CD4-positive, alpha-beta T cell treated with Interleukin-1 beta for 1 hour (primary cell): ENCODE results near the gene USP12.
A peak's percentile ranks its signal among the peaks of the same experiment; 100 is the strongest.
"Not testable (repeated sequence)": the region's sequence is repeated elsewhere in the genome, so short reads cannot be mapped to it uniquely, and the experiment has no call there.

Source experiments
- DNase-seq, 2 donors: peaks; one replicate each; pipeline ENCODE4 v3.0.0-alpha.2; 2020 to 2022

USP12 gene

DNA sequence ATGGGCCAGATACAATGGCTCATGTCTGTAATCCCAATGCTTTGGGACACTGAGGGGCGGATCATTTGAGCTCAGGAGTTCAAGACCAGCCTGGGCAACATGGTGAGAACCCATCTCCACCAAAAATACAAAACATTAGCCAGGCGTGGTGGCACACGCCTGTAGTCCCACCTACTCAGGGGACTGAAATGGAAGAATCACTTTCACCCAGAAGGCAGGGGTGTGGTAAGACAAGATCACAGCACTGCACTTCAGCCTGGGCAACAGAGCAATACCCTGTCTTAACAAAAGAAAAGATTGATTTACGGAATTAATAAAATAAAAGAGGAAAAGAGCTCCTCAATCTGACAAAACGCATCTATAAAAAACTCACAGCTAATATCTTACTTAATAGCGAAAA lies 22.7 kb downstream of the USP12 start:
- DNase-seq: no peak

DNA sequence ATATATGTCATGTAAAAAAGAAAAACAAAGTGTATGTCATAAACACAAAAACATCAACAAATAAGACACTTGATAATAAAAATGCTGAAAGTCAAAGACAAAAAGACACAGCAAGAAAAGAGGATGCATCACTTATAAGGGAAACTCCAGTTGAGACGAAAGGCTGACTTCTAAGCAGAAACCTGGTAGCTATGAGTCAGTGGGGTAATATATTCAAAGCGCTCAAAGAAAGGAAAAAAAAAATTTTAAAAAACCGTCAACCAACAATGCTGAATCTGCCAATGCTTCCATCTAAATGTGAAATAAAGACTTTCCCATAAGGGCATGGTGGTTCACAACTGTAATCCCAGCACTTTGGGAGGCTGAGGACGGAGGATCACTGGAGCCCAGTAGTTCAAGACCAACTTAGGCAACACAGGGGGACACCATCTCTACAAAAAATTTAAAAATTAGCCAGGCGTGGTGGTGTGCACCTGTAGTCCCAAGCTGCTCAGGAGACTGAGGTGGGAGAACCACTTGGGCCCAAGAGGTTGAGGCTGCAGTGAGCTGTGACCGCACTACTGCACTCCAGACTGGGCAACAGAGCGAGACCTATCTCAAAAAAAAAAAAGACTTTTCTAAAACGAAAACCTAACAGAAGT lies 24.0 kb downstream of the USP12 start:
- DNase-seq: peak; percentile 25 to 28

DNA sequence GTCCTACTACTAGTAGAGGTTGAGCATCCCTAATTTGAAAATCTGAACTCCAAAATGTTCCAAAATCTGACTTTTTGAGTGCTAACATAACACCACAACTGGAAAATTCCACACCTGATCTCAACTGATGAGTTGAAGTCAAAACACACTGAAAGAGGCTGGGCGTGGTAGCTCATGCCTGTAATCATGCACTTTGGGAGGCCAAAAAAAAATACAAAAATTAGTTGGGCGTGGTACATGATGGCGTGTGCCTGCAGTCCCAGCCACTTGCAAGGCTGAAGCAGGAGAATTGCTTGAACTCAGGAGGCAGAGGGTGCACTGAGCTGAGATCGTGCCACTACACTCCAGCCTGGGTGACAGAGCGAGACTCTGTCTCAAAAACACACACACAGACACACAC lies 29.9 kb downstream of the USP12 start:
- no peak for DNase-seq

DNA sequence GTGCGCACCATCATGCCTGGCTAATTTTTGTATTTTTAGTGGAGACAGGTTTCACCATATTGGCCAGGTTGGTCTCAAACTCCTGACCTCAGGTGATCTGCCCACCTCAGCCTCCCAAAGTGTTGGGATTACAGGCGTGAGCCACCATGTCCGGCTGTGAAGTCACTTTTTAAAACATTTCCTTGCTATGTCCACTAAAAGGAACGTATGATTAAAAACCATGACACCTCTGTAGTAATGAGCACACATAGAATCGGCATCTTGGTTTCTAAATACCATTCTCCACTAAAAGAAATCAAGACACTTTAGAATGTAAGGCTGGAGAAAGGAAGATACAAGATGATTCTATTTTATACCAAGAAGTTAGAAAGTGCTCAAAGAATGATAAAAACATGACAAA lies 30.5 kb downstream of the USP12 start:
- not testable (repeated sequence) for DNase-seq

DNA sequence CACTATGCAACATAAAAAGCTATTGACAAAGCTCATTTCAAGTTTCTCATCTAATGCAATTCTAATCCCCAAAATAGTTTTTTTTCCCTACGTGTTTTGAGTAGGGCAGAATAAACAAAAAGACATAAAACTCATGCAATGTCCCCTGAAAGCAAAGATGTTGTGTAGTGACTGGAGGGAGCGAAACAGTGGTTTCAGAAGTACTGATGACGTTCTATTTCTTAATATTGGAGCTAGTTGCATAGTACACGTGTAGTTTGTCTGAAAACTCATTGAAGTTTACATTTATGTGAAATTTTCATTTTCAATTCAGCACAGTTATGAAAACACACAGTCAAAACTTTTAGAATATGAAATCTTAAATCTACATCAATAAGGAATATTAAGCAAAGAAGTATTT lies 31.6 kb downstream of the USP12 start:
- no peak for DNase-seq

DNA sequence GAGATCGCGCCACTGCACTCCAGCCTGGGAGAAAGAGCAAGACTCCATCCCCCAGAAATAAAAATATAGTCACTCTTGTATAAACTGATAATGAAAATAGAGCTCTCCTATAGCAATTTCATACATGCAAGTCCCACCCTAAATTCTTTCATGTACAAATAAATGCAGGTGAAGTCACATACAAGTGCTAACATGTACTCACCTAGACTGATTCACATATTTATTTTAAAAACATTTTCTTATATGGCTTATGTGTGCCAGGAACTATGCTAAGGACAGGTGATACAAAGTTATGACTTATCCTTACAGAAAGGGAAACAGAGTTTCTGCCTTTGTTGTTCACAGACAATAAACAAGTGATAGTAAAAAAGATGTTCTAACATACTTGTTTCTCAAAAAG lies 32.0 kb downstream of the USP12 start:
- no peak for DNase-seq

DNA sequence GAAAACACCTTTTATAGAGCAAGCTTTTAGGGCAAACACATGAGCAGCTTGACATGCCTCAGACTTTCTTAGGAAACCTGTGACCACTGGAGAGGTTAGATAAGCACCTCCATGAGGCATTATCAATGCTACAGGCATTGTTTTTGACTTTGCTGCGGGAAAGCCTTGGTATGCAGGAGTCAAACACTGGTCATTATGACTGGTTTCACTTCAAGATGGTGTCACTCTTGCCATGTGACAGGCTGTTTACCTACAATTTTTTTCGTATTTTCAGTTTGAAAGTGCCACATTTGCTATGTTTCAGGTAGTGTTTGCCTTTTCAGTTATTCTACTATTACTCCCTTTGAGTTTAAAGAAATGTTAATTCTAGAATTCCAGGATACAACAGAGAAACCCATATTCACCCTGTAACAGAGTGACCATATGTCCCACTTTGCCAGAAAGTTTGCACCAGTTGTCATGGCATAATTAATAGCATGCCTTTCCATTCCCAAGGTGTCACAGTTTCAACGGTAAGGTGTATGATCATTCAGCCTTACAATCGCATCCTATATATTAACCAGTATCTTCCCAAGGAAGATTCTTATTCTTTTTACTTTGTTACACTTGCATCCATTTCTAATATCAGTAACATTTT lies 33.0 kb downstream of the USP12 start:
- no peak for DNase-seq

DNA sequence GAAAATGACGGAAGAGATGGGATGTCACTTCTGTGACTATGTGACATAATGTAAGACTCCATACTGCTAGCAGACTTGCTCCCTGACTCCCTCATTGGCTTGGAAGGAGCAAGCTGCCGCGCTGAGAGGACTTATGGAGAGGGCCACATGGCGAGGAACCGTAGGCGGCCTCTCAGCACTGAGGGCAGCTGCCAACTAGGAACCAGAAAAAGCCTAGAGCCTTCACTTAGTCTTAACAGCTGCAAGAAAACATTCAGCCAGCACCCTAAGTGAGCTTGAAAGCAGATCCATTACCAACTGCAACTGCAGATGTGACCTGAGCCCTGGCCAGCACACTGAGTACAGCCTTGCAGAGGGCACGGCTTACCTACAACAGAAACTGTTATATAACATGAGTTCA lies 33.9 kb downstream of the USP12 start:
- DNase-seq: no peak

DNA sequence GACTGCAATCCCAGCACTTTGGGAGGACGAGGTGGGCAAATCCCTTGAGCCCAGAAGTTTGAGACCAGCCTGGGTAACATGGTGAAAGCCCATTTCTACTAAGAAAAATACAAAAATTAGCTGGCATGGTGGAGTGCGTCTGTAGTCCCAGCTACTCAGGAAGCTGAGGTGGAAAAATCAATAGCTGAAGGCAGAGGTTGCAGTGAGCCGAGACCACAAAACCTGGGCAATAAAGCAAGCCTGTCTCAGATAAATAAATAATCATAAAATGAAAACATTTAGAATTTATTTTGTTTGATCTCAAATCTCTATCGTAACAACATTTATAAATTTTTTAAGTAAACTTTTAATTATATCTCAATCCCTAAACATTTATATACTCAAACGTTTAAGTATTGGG lies 36.6 kb downstream of the USP12 start:
- no peak for DNase-seq

DNA sequence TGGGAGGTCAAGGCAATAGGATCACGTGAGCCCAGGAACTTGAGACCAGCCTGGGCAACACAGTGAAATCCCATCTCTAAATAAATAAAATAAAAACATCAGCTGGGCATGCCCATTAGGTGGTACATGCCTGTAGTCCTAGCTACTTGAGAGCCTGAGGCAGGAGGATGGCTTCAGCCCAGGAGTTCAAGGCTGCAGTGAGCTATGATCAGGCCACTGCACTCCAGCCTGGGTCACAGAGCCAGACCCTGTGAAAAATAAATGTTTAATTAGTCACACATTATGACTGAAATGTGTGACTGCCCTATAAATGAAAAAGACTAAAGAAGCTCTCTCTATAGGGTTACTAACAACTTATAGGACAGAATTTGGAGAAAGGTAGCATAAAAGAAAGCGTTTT lies 37.7 kb downstream of the USP12 start:
- DNase-seq: no peak

DNA sequence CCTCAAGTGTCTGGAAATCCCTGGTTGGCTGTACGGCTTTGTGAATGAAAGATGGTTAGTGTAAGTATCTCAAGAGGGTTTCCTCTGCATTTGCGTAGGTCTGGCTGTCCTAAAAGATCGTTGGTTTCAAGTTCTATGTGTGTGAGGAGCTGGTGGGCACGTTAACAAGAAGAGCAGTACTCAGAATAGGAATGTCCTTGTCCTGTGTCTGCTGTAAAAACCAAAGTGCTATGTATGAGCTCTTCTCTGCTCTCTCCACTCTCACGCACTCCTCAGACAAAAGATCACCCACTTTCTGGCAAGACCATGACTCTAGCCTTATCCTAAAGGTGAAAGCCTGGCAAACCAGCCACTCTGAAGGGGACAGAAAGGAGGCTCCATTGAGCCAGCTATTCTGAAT lies 39.1 kb downstream of the USP12 start:
- peak in 1 of 2 donors; percentile 12 for DNase-seq

DNA sequence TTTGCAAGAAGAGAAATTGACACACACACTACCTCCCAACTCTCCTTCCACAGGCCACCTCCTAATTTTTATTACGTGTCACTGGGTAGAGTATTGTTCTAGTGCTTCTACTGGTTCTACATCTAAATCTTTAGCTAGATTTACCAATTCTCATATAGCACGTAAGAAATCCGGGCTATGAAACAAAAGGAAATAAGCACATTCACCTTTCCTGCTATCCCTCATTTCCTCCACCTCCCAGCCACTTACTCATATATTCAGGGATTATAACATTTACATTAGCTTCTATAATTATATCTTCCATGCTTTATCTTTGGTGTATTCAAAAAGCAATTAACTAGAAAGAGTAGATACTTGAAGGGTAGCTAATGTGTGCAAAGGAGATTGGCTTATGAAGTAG lies 39.7 kb downstream of the USP12 start:
- no peak for DNase-seq

DNA sequence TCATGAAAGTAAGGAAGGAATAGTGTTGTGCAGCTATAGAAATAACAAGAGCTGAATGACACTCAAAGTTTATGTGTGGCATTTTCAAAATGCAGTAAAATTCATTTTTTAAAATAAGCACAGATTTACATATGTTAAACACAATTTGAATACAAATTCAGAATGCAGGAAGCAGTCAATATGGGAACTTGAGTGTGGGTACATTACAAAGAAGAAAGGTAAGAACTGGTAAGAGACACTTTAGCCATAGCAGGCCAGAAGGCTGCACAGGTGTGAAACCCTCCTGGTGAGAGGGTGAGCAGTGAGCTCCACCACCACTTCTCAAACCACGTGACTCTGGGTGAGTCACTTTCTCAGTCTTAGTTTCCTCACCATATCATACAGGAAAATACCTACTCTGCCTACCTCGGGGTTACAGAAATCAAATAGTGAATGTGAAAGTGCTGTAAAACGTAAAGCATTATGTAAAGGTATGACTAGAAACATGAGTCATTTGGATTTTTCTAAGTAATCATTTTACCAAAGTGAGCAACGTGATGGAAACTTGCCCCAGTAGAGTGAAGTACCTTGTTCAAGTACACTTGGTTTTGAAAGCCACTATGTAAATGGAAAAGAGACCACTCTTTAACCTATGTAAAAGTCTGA lies 40.5 kb downstream of the USP12 start:
- DNase-seq: peak; percentile 64 to 78

DNA sequence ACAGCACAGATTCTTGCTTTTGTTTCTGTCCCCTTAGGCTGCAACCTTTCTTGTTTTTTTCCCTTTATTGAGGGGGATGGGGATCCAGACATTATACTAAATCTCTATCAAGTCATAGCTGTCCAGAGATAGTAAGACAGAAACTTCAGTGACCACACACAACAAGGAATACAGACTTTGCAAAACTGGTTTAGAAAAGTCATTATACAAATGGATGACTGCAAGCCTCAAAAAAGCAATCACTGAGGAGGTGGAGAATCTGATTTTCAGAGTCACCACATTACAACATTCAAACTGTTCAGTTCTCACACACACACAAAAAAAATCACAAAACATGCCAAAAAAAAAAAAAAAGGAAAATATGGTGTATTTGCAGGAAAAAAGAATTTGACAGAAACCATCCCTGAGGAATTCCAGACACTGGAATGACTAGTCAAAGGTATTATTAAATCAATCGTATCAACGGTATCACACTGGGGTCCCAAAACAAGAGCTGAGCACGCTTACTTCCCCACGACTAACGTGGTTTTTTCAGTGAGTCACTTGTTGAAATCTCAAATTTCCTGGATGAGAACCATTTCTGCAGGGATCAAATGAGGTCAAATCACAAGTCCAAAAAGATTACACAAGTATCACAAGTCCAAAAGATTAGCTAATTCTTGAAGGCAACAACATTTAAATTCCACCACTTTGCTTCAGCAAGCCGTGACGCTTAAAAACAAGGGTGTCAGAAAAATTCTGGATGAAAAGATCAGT lies 41.2 kb downstream of the USP12 start:
- DNase-seq: no peak

DNA sequence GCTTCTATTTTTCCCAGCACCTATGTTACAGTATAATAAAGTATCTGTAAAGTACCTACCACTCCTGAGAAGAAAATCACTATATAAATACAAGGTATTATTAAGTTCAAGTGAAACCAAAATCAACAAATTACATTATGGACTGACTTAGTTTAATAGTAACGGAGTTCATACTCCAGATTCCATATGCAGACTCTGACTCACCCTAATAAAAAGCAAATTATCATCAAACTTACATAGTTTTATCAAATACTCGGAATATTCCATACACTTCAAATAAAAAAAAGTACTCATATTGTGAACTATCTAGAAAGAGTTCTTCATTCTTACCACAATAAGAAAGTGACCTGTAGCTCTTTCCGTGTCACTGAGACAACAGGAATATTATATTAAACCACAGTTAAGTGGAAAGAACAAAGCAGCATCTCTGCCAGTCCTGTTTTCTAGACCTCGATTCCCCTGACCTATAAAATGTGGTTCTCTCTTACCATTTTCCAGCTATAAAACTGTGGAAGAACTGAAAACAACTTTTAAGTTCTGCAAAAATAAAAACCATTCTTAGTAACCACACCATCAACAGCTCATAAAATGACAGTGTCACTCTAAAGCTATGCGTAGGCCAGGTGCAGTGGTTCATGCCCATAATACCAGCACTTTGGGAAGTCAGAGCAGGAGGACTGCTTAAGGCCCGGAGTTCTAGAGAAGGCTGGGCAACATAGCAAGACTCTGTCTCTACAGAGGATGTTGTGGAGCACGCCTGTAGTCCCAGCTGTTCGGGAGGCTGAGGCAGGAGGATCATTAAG lies 42.6 kb downstream of the USP12 start:
- no peak for DNase-seq

DNA sequence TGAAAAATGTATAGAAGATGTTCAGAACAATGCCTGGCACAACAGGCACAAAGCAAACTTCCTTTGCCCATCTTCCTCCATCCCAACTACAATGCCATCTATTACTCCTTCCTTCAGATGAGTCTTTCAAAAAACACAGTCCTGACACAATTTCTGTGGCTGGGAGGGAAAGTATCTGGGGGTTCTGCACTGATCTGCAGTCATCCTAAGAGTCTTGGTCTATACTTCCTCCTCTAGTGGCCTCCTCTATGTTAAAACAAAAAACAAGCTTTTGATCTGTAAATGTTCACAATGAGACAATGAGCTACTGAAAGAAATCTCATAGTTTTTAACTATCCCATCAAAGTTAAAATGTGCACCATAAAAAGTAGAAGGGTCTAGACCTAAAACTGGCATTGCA lies 44.8 kb downstream of the USP12 start:
- DNase-seq: no peak

DNA sequence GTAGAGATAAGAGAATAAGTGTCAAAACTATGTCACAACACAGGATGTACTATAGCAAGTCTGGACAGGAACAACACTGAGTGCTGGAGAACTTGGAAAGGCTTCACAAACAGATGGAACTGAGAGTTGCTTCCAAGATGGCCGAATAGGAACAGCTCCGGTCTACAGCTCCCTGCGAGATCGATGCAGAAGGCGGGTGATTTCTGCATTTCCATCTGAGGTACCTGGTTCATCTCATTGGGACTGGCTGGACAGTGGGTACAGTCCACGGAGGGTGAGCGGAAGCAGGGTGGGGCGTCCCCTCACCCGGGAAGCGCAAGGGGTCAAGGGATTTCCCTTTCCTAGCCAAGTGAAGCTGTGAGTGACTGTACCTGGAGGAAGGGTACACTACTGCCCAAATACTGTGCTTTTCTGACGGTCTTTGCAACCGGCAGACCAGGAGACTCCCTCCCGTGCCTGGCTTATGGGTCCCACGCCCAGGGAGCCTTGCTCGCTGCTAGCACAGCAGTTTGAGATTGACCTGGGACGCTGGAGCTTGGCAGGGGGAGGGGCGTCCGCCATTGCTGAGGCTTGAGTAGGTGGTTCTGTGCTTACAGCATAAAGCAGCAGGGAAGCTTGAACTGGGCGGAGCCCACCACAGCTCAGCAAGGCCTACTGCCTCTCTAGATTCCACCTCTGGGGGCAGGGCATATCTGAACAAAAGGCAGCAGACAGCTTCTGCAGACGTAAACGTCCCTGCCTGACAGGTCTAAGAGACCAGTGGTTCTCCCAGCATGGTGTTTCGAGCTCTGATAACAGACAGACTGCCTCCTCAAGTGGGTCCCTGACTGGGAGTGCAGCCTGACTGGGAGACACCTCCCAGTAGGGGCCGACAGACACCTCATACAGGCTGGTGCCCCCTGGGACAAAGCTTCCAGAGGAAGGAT lies 46.0 kb downstream of the USP12 start:
- DNase-seq: no peak

DNA sequence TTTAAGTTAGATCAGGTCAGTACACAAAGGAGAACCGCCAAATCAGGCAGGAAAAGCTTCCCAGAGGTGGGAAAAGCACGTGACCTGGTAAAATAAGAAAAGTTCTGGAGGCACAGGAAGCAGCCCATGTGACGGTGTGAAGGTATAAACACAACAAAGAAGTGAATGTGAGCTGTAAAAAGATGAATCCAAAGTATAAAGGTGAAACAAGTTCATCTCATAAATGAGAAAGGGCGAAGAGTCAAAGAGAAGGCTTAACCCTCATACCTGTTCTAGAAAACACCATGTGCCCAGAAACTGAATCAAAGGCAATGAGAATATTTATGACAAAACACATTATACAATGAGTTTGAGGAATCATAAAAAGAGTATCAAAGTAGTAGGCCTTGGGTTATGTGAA lies 47.0 kb downstream of the USP12 start:
- DNase-seq: no peak

DNA sequence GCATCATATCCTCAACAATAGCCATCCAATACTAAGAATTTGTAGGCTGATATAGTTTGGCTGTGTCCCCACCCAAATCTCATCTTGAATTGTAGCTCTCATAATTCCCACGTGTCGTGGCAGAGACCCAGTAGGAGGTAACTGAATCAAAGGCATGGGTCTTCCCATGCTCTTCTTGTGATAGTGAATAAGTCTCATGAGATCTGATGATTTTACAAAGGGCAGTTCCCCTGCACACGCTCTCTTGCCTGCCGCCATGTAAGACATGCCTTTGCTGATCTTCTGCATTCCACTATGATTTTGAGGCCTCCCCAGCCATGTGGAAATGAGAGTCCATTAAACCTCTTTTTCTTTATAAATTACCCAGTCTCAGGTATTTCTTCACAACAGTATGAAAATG lies 48.2 kb downstream of the USP12 start:
- not testable (repeated sequence) for DNase-seq

DNA sequence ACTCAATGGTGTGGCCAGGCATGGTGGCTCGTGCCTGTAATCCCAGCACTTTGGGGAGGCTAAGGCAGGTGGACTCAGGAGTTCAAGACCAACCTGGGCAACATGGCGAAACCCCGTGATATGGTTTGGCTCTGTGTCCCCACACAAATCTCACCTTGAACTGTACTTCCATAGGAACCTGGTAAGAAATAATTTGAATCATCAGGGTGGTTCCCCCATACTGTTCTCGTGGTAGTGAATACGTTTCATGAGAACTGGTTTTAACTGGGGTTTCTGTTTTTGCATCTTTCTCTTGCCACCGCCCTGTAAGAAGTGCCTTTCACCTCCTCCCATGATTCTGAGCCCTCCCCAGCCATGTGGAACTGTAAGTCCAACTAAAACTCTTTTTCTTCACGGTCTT lies 49.6 kb downstream of the USP12 start:
- no peak for DNase-seq

DNA sequence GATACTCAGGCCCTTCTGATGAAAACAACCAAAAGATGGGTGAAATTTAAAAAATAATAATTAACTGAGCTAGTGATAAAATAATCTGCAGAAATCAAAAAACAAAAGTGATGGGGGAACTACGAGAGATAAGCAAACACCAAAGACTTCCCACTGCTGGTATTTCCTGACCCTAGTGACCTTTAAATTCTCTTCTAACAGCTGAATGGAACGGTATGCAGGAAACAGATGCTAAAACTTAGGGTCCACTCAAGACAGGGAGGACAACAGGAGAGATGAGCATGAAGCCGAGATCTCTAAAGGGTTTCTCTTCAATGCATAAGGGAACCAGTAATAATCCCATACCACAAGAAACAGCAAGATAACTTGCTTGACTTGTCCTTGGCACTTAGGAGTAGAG lies 50.8 kb downstream of the USP12 start:
- DNase-seq: no peak

DNA sequence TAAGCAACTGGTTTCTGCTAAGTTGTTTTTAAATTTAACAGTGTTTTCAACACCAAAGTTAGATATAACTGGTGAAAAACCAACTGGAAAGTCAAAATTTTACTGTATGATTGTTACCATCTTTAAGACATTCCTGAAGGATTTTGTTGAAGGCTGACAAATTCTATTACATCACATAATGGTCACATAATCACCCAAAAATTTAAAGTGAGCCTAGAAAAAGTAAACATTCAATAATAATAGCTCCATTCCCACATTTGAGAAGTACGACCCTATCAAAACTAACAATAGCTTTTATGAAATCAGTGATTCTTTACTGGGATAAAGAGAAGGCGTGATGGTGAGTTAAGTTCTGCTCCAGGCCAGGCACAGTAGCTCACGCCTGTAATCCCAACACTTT lies 51.6 kb downstream of the USP12 start:
- DNase-seq: no peak
